ENCODE results near the gene MCM3AP.

The MCM3AP gene

DNA sequence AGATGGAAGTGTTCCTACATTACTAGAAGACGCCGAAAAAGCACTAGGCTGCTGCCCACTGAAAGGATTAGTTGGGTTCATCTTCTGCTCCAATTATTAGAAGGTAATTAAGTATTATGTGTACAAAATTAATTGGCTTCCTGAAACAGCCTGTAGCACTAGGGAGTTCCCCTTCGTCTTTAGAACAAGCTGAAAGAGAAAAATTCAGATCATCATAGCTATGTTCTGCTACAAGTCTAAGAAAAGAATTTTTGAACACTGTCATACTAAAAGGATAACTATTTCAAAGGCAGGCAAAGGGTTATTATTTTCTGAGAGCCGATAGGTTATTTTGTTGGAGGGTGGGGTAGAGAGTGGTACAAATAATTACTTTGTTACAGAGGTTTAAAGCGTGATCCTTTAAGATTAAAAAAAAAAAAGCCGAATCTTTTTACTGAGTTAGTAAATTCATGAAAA lies at the start of gene MCM3AP:
Gene MCM3AP (minus strand): TSS at position 406 of the 456 bp plus-strand sequence. CDS start 325 bp downstream, at position 81.
- DNase-seq: no peak

DNA sequence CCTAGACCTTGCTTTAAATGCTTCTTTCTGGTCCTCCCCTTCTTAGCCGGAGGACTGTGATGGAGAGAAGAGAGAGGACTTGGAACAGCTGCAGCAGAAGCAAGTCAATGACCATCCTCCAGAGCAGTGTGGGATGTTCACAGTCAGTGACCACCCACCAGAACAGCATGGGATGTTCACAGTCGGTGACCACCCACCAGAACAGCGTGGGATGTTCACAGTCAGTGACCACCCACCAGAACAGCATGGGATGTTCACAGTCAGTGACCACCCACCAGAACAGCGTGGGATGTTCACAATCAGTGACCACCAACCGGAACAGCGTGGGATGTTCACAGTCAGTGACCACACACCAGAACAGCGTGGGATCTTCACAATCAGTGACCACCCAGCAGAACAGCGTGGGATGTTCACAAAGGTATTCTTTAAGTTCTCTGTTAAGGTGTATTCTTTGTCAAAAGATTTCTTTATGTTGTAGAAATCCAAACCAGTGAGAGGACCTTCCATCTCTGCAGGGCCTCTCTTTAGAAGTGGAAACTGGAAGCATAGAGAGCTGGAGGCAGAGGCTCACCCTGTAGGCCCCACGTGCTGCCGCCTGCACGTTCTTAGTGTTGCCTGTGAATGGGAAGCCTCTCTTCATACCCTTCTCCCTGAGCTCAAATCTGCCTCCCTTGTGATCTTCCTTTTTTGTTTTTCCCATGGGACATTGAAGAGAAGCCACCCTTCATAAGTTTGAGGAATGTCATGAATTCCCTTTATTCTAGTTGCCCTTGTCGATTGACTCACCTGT lies 49.1 kb upstream of the MCM3AP start:
- no peak for DNase-seq

DNA sequence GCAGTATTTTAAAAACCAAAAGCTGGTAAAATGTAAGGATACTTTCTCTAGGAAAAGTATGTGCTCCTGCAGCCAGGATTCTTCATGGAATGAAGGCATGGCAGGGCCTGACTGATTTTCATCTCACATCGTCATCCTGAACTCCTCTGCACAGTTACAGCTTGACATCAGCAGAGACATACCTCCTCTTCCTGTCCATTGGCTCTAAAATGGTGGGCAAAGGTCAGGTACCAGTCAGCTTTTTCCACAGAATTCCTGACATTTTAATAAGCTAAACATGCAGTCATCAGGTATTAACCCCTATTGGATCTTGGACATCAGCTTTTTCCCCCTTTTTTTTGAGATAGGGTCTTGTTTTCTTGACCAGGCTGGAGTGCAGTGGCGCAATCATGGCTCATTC lies 44.4 kb upstream of the MCM3AP start:
- no peak for DNase-seq

DNA sequence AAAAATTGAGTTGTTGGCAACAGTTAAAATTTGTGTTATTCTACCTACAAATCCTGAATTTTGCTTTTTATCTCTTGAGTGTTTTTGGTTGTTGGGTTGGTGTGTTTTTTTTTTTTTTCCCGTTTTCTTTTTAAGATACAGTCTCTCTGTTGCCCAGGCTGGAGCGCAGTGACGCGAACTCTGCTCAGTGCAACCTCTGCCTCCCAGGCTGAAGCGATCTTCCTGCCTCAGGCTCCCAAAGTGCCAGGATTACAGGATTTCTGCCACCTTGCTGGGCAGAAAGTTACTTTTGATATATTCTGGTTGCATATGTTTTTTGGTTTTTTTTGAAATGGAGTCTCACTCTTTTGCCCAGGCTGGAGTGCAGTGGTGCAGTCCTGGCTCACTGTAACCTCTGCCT lies 42.7 kb upstream of the MCM3AP start:
- DNase-seq: no peak

DNA sequence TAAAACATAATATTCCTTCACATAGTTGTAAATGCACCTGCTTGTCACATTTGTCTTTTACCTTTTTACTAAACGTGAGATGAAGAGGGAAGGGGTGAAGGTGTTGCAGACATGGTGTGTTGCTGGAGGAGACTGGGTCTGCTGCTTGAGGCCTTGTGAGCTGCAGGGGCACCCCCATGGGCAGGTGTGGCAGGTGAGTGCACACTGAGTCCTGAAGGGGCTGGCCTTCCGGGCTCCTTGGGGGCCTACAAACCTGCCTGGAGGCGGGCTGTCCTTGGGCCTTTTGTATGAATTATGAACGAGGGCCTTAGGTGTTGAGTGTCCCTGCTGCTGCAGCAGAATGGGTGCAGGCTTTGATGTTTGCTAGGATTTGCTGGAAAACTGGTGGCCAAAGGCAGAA lies 42.3 kb upstream of the MCM3AP start:
- DNase-seq: no peak

DNA sequence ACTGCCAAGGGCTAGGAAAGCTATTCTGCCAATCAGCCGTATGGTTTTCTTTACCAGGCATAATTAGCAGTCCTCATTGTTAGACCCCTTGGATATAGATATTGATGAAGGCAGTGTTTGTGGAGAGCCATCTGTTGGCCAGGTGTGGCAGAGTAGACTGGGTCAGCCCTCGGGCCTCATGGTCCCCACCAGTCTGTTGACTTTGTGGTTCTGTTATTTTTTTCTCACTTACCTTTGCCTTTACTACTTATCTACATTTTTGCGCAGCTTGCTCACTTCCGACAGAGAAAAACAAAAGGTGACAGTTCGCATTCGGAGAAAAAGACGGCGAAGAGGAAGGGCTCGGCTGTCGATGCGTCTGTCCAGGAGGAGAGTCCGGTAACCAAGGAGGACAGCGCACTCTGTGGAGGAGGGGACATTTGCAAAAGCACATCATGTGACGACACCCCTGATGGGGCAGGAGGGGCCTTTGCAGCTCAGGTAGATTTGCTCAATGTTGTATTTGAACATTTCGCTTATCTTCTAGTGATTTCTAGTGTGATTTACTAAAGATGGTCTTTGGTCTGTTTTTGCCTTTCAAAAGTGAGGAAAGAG lies 40.8 kb upstream of the MCM3AP start:
- no peak for DNase-seq

DNA sequence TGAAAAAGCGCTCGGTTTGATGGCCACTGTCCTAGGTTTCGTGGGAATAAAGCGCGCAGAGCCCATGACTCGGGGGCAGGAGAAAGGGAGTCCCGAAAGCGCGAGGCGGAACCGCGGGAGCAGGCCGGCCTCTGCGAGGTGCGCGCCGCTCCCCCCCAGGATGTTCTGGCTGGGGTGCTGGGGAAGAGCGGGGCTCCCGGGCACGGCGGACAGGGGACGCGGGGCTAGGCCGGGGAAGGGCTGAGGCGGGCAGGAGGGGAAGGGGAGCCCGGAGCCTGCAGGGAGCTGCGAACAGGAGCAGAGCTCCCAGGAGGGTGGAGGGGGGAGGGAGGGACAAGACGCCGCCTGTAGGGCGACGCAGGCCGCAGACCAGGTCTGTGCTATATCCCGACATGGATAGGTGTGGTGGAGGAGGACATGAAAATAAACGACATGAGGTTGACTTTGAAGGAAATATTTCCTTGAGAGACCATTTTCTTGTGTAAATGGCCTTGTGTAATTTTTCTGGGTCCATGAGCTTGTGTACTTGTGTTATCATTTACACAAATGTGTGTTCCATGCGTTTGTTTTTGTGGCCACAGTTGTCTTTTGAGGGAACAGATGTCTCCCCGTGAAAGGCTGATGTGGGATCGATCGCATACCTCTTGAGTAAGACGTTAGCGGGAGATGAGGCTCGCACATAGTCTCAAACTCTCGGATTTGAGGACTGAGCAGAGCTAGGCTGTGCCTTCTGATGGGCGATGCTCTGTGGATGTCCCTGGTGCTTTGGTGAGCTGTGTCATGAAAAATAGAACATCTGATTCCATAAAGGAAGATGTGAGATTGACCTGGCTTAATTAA lies 39.9 kb upstream of the MCM3AP start:
- DNase-seq: peak; percentile 59

DNA sequence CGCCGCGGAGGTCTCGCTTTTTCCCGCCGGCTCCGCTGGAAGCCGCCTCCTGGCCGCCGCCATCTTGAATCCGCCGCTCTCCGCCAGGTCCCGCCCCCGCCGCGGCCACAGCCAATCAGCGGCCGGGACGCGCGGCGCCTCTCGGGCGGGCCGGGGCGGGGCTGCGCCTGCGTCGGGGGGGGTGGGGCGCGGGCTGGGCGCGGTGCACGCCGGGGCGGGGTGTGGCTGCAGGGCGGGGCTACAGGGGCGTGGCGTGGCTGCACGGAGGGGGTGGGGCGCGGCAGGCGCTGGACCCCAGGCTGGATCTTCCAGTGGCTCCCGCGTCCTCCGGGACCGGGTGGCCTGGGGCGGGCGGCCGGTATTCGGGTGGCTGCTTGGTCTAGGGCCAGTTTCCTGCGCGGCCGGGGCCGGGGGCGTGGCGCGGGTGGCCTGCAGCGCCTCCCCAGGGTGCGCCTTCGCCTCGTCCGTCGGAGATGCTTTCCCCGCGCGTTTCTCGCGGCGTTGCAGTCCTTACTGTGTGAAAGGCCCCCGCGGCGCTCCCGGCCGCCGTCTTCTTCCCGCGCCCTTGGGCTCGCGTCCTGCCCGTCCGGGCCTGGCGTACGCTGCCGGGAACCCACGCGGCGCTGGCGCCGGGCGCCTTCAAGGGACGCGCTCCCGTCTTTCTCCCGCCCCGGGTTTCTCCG lies 39.1 kb upstream of the MCM3AP start:
- peak; percentile 92 for DNase-seq

DNA sequence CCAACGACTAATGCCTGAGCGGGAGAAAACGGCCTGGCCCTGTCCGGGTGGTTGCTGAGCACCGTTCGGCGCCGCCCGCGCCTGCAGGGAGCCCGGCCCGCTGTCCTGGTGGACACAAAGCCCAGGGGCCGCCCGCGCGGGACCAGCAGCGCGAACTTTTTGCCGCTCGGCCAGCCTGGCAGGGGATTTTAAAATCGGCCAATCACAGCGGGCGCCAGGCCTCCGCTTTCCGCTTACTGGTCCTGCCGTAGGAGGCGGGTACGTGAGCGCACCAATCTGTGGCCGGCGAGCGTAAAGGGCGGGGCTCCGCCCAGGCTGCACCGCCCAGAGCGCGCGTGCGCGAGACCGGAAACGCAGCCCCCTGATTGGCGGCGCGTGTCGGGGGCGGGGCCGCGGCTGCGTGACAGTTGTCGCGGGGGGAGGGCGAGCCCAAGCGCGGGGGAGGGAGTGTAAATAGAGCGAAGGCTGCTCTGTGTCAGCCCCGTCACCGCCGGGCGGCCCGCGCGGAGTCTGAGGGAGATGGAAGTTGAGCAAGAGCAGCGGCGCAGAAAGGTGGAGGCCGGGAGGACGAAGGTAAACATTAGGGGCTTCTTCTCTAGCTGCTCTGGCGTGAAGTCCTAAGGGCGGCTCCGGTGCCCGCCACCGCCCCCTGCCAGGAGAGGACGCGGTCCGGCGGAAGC lies 38.4 kb upstream of the MCM3AP start, which contains the start of the genes C21orf58 and PCNT:
Gene C21orf58 (minus strand): TSS at position 161 of the 680 bp plus-strand sequence. CDS start 1,132 bp downstream, outside the sequence.
Gene PCNT (plus strand): TSS at position 447 of the 680 bp plus-strand sequence. CDS start 73 bp downstream, at position 520.
- DNase-seq: peak; percentile 99

DNA sequence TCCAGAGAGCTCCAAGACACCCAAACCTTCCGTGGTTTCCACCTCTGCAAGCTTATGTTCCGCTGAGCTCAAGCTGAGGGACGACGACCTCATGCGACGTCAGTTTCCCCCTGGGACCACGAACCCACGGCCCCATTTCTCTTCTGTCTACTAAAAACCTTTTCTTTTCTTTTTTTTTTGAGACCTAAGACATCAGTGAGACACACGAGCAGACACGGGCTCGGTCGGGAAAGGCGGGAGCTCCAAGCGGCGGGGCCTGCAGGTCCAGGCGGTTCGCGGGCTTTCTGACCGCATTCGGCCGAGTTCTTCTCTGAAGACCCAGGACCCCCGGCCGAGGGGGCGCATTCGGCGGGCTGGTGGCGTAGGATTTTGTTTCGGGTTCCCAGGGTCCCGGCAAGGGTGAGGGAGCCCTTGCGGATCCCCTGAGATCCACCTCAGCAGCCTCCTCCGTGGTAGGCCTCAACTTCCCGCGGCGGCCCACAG lies 37.9 kb upstream of the MCM3AP start:
- peak; percentile 33 for DNase-seq

DNA sequence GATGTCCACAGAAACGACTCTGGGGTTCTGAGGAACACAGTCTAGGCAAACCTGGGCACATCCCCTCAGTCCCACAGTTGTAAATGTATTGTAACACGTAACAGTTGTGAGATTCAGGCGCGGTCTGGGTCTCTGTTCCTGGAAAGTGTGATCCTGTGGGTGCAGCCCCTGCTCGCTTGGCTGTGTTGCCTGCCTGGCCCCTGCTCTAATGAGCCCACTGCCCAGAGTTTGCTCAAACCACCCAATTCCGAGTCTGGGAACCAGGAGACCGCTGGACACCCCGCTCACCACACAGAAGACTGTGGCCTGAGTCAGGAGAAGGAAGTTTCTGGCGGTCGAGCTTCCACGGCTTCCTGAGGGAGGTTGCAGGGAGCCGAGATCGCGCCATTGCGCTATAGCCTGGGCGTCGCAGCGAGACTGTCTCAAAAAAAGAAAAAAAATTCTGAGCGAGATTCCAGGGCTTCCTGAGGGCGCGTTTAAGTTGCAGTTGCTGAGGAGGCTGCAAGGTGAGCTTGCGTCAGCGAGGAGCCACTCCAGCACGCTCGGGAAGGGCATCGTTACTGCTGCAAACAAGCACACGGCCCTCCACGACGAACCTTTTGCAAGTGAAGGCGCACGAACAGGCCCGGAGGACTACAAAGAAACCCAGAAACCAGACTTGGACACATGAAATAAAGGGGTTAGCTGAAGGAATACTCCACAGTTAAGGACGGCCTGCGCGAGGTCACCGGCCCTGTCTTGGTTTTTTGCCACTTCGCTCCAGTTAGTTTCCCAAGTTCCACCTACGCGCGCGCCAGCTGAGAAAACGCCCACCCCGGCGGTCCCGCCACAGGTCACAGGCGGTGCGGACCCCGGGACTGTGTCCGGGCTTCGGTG lies 37.2 kb upstream of the MCM3AP start:
- DNase-seq: peak; percentile 32

DNA sequence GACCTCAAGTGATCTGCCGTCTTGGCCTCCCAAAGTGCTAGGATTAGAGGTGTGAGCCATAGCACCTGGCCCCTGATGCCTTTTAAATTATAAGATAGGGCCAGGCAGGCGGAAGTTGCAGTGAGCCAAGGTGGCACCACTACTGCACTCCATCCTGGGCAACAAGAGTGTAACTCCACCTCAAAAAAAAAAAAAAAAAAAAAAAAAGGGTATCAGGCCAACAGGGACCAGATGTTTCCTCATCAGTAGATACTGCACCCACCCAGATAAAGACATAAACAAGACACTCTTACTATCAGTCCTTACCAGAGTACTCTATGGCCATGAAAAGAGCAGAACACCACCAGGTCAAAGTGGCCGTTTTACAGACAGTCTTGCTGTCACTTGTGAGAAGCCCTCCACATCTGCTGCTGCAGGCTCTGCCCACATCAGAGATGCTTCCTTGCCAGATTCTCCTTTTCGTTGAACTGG lies 35.0 kb upstream of the MCM3AP start:
- no peak for DNase-seq

DNA sequence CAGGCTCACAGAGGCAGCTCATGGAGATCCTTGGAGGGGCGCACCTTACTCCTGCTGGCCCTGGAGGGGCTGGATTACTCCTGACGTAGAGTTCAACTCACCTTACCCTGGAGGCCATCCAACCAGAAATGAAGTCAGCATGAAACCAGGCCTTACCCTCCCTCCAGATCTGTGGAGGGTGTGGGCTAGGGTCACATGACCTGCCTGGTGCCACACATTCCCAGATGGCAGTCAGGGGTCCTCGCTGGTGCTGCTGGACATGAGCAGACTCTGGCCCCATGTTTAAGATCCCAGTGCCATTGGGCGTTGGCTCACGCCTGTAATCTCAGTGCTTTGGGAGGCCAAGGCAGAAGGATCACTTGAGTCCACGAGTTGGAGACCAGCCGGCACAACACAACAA lies 33.8 kb upstream of the MCM3AP start:
- DNase-seq: no peak

DNA sequence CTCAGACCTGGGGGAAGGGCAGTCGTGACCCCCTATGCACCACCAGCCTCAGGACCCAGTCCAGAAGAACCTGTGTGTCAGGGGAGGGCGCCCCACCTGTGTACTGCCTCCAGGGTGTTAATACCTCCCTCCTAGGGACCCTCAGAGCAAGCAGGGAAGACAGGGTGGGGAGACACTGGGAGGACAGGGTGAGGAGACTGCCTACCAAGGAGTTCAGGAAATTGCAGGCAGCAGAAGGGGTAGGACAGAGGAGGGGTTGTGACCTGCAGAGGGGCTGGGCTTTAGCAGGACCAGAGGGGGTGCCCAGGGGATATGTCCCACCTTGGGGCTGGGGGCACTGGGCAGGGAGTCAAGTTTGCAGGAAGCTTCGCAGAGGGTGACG lies 33.0 kb upstream of the MCM3AP start:
- DNase-seq: no peak

DNA sequence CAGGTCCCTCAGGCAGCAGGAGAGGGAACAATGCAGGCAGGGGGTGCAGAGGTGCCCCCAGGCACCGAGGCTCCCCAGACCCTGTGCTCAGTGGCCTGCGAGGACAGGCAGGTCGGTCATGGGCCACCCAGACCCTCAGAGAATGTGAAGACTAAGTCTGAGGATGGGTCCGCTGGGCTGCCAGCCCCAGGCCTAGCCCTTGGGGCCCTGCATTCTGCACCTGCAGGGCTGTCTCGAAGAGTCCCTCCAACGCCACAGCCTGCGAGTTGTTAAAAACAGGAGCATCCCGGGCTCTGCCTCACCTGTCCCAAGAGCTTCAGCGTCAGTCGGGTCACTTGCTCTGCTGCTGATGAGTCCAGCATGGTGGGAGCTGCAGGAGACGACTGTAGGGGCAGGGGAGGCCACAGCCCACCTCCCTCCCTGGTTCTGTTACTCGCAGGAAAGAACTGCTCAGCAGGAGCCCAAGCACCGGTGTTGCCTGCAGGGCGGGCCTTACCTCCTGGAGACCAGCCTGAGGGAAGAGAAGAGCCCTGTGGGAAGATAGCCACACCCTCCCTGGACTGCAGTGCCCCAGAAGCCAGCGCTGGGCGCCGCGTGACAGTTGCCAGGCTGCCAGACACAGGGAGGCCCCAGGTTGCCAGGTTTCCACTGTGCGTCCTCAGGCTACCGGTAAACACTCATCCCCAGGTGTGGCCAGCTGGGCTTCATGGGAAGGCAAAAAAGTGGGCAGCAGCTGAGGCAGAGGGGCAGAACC lies 32.5 kb upstream of the MCM3AP start:
- DNase-seq: no peak

DNA sequence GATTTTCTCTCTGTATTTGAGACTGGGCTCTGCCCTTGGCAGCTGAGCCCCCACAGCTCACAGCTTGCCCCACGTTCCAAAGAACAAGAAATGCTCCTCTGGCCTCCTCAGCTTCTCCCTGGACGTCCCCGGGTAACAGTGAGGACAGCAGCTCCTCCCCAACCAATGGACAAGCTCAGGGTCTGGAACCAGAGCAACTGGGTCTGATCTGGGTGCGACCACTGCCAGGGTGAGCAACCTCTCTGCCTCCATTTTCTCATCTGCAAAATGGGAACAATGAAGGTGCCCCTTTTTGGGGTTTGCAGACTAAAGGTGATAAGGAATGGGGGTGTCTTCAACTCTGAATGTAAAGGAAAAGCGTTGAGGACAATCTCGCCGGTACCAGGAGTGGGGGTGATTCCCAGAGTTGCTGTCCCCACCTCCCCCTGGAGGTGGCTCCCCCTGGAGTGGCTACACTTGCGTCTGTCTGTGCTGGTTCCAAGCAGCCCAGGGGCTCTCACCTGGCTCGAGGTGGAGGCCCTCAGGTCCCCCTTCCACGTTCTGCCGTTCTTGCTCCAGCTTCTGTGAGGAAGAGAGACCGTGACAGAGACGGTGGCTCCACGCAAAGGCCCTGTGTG lies 31.4 kb upstream of the MCM3AP start:
- DNase-seq: no peak

DNA sequence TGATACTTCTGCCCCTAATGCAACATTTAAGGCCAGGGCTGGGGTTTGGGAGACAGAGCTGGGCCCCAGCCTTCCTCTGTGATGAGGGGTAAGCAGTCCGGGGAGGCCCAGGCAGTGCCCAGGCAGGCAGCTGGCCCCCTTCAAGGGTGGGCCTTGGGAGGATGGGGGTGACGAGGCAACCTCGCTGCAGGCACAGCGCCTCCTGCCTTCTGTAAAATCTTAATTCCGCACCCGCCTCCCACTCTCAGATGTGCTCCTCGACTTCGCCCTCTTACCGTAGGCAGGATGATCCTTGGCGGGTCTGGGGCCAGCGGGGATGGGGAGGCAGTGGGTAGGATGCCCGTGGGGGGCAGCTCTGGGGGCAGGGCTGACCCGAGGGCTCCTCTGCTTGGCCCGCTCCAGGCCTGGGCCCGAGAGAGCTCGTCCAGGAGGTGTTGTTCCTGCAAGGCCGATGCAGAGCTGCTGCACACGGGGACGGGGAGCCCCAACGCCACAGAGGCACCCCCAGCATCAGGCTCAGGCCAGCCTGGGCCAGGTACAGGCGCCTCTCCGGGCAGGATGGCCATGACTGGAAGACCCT lies 29.1 kb upstream of the MCM3AP start:
- DNase-seq: no peak

DNA sequence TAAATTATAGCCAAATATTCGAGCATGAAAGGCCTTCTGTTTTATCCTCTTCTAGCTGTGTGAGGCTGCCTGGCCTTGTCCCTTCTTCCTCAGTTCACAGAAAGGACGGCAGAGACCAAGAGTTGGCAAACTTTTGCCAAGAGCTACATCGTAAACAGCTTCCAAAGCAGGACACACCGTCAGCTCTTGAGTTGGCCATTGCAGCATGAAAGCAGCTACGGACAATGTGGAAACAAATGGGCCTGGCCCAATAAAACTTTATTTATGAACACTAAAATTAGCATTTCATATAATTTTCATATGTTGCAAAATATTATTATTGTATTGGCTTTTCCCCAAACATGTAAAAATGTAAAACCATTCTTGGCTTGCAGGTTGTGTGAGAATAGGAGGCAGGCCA lies 27.5 kb upstream of the MCM3AP start:
- DNase-seq: no peak

DNA sequence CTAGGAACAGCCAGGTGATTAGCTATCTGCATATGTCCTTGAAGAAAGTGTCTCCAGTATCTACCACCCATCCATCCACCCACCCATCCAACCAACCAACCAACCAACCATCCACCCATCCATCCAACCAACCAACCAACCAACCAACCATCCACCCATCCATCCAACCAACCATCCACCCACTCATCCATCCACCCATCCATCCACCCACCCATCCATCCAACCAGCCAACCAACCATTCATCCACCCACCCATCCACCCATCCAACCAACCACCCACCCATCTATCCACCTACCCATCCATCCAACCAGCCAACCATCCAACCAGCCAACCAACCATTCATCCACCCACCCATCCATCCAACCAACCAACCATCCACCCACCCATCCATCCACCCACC lies 26.2 kb upstream of the MCM3AP start:
- DNase-seq: no peak
